Stimulated activated CD8-positive, alpha-beta memory T cell treated with anti-CD3 and anti-CD28 coated beads, Interleukin-2, amount 100 ng/mL, for 1 hour (primary cell): ENCODE measurements around the gene RHOBTB1.
"Not testable (repeated sequence)": the region's sequence is repeated elsewhere in the genome, so short reads cannot be mapped to it uniquely, and the experiment has no call there.

Experiments
- DNase-seq, 2 donors: peaks; one replicate each; pipeline ENCODE4 v3.0.0-alpha.2; 2020; ENCODE audit warnings: low read depth in 2 of 2

RHOBTB1 gene

GRCh38 chr10:60944058-60944909, at the start of gene RHOBTB1:
TSS of gene RHOBTB1 (minus strand) at chr10:60944185. CDS start at chr10:60911542, 32,643 bp downstream.
- no peak for DNase-seq

DNA sequence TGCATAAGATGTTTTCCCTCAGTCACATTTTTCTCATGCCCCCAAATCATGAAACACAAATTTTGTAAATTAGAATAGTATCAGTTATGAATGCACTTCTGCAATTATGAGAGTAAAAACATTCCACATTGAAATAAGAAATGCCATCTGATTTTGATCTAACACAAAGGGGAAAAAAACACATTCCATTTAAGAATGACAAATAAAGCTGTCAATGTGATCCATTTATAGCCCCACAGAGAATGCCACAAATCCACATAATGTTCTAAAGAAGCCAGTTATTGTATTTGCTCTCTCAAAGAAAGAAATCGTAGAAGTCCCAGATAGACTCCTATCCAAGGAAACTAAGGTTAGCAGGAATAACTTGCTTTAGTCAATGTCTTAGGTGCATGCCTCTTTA, 48.7 kb upstream of the RHOBTB1 start:
- DNase-seq: no peak

DNA sequence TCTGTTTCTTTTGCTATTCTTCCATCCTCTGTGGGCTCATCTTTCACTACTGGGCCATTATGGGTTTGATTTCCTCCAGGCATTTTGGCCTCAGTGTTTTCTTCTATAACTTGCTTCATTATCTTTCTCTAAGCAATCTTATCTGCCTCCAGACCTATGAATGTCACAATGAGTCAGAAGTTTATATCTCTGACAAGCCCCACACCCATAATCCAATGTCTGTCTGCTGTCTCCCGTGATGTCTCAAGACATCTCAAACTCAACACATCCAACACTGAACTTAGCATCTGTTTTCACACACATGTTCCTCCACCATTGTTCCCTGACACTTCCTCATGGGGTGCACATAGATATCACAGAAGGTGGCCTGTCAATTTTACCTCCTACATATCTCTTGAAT, 46.7 kb upstream of the RHOBTB1 start:
- DNase-seq: no peak

DNA sequence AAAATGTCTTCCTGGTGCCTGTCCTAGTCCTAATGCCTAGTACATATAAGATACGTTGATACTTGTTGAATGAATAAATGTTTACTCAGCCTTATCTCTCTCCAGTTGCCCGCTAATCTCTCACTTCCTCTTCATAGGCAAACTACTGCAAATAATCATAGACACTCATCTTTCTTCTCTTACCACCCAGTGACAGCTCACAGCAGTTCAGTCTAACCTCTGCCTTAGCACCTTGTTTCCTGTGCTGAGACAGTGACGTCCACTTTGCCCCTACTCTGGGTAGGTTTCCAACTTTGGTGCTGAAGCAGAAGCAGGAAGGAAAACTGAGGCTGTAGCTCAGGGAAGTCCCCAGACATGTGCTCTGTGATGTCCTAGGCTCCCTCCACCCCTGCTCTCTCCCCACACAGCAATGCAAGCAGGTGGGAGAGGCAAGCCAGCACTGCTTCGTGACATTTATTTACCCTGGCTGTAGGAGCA, 45.5 kb upstream of the RHOBTB1 start:
- DNase-seq: no peak

DNA sequence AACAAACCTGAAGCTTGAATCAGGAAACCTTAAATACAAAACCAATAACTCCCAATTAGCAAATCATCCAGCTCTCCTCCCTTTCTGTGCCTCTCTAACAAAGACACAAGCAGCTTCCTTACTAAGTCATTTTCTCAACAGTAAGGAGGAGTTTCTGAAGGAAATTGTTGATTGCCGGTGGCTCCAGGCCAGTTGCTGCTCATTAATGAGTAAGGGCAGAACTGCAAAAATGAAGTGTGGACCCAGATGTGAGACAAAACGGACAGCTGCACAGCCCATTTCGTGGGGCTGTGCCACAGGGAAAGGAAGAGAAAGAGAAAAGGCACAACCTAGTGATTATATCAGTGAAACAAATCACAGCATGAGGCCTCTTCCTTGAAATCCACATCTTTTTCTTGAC, 42.8 kb upstream of the RHOBTB1 start:
- DNase-seq: no peak

- no peak for DNase-seq
Observed at GRCh38 chr10:60985951-60986350, 42.0 kb upstream of the RHOBTB1 start.

DNA sequence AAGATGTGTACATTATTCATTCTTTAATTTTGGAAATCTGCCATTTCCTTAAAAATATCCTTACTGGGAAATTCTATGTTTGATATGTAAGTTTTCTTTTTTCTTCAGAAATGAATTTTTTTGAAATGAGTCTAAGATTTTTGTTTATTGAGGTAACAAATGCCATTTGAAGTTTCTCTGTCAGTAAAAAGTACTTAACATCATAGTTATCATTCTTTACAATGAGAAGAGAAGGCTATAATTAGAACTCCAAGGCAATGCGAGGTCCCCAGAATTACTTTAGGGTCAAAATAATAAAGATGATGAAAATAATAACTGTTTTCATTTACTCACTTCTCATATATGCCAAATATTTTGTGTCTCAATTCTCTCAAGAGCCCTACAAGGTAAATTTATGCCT, 37.0 kb upstream of the RHOBTB1 start:
- no peak for DNase-seq

DNA sequence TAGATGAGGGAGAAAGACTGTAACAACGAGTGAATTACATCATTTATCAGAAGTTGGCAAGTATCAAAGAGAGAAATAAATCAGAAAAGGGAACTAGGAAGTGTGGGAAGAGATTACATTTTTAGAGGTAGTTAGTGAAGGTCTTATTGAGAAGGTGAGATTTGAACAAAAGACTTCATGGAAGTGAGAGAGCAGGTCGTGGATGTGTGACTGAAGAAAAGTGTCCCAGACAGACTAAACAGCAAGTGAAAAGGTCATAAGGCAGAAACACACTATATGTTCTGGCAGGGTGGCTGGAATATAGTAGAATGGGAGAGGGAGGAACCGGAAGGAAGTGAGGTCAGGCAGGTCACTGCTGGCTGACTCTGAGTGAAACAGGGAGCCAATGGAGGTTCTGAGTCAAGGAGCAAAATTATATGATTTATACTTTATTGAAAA, 35.7 kb upstream of the RHOBTB1 start:
- no peak for DNase-seq

- DNase-seq: no peak
Observed at GRCh38 chr10:60978287-60979115, 34.5 kb upstream of the RHOBTB1 start.

GRCh38 chr10:60977161-60978122, 33.5 kb upstream of the RHOBTB1 start:
- no peak for DNase-seq

DNA sequence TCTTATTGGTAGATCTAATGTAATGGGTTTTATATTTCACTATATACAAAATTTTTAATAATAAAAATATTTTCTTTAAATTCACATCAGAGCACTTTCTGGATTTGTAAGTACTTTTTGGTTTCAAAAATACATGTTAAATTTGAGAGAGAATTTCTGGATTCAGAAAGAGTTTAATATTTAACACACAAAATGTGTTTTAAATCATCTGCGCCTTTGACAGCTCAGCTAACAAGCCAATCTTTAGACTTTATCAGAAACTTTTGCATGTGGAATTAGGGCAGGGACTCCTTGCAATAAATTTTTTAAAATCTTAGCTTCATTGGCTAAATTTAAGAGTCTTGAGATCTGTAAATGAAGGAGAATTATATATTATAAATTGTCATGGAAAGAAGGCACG, 32.7 kb upstream of the RHOBTB1 start:
- no peak for DNase-seq

GRCh38 chr10:60975716-60976115, 31.7 kb upstream of the RHOBTB1 start:
- DNase-seq: no peak

GRCh38 chr10:60974463-60975149, 30.6 kb upstream of the RHOBTB1 start:
- DNase-seq: no peak

DNA sequence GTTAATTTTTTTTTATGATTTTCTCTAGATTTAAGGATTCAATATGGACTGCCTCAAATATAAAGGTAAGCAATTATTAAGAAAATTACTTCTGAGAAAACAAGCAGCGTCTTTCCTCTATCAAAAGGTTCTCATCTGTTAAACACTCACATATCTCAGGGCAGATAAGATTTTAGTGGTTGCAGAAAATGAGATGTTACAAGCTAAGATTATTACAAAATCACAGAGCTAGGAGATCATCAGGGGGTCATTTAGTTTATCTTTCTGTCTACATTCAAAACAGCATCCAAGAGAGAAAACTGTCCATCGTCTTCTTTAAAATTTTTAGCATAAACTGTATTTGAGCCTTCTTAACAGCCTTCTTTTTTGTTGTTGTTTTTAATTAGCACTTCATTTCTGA, 29.1 kb upstream of the RHOBTB1 start:
- DNase-seq: no peak

DNA sequence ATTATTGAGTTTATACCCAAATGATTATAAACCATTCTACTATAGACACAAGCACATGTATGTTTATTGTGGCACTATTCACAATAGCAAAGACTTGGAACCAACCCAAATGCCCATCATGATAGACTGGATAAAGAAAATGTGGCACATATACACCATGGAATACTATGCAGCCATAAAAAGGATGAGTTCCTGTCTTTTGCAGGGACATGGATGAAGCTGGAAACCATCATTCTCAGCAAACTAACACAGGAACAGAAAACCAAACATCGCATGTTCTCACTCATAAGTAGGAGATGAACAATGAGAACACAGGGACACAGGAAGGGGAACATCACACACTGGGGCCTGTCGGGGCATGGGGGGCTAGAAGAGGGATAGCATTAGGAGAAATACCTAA, 28.2 kb upstream of the RHOBTB1 start:
- not testable (repeated sequence) for DNase-seq

- no peak for DNase-seq
Observed at GRCh38 chr10:60970526-60970925, 26.5 kb upstream of the RHOBTB1 start.

DNA sequence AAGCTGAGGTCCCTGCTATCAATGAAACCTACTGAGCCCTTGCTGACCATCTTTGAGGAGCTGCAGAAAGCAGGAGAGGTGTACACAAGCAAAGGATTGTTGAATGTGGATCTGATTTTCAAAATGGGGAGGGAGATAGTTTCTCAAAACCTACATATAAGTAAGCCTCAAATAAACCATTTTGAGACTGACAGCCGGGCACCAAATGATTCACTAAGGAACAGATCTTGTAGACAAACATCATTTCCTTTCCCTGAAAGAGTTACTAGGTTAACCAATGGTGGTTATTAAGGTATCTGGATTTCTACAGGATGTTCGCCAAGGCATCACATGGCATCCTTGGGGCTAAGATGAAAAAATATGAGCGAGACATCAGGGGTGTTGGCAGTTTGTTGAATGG, 24.5 kb upstream of the RHOBTB1 start:
- no peak for DNase-seq

DNA sequence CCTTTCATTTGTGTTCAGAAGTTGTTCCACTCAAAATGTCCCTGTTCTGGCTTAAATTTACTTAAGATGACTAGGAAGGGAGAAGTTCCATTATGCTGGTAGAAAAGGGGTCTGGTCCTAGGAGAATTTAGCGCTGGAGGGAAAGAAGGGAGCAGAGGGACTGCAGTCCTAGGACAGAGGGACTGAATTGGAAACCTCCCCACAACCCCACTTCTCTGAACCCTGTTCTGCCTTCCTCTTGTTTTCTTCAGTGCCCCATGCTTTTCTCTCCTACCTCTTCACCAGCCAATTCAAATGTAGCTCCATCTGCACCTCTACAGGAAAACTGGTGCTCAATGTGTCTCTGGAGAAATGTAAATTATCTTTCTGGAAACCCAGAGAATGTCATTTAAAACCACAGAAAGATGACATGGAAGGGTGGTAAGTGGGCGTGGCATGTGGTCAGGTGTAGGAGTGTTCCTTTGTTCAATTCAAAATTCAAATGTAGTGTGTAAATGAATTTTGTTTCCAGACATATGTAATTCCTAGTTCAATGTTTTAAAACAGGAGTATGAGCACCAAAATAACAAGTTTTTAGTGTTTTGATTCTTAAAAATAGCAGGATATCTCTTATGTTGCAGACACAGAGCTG, 24.0 kb upstream of the RHOBTB1 start:
- DNase-seq: no peak

DNA sequence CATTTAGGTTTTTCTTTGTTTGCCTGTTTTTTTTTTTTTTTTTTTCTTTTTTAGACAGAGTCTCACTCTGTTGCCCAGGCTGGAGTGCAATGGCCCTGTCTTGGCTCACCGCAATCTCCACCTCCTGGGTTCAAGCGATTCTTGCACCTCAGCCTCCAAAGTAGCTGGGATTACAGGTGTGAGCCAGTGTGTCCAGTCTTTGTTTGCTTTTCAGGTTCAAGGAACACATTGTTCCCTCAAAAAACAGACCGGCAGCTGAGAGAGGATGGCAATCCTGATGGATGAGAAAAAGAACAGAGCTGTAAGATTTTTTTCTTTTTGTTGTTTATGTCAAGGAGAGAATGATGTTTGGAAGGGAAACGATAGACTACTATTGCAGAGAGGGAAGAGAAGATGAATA, 23.3 kb upstream of the RHOBTB1 start:
- no peak for DNase-seq

- no peak for DNase-seq
Observed at GRCh38 chr10:60965696-60966095, 21.7 kb upstream of the RHOBTB1 start.
